ENCODE measurements around the gene KCNE3. TPM values are rescaled to one million over a fixed set of nuclear protein-coding genes. Genes with fewer than 3 reads are reported as not detected.

The KCNE3 gene
- total RNA-seq, 2 donors from 2014 or later, result 31.9 to 41.2 TPM

GRCh38 chr11:74470526-74470925 is 3.2 kb upstream of the KCNE3 start:
- H3K9me3 ChIP-seq, result no peaks in the 10 kb centered on the region
- H3K36me3 ChIP-seq, result no peaks in the 10 kb centered on the region
- intact Hi-C loops (cut with DNase I), result no loop called here
- H3K4me3 ChIP-seq, result no peak overlapping the region
- no peak for TF ChIP-seq CTCF (IDR thresholded peaks at IDR 0.05)
- no peaks in the 10 kb centered on the region for H3K27me3 ChIP-seq
- H3K4me1 ChIP-seq, result no peaks in the 10 kb centered on the region
- no peak for DNase-seq
- H3K9ac ChIP-seq (ENCODE audit: low read depth in 2 of 2, low read length in 2 of 2), result no peak overlapping the region
- no peak overlapping the region for H3K27ac ChIP-seq

- no peaks in the 10 kb centered on the region for H3K9me3 ChIP-seq
- H3K27me3 ChIP-seq, result no peaks in the 10 kb centered on the region
- DNase-seq, result no peak
- no peak overlapping the region for H3K27ac ChIP-seq
- H3K9ac ChIP-seq (ENCODE audit: low read depth in 2 of 2, low read length in 2 of 2), result no peak overlapping the region
- H3K36me3 ChIP-seq, result no peaks in the 10 kb centered on the region
- intact Hi-C loops (cut with DNase I), result no loop called here
- no peak overlapping the region for H3K4me3 ChIP-seq
- TF ChIP-seq CTCF (IDR thresholded peaks at IDR 0.05), result no peak
- no peaks in the 10 kb centered on the region for H3K4me1 ChIP-seq
Measured at GRCh38 chr11:74468936-74469335, 1.6 kb upstream of the KCNE3 start.

GRCh38 chr11:74468521-74468920 is 1.2 kb upstream of the KCNE3 start:
- Histone ChIP-seq H3K27ac (no peak overlapping the region), H3K9ac (ENCODE audit: low read depth in 2 of 2, low read length in 2 of 2) (no peak overlapping the region), H3K4me1 (no peaks in the 10 kb centered on the region), H3K36me3 (no peaks in the 10 kb centered on the region), H3K27me3 (no peaks in the 10 kb centered on the region), H3K4me3 (no peak overlapping the region), H3K9me3 (no peaks in the 10 kb centered on the region)
- no peak for TF ChIP-seq CTCF (IDR thresholded peaks at IDR 0.05)
- no peak for DNase-seq
- intact Hi-C loops (cut with DNase I), result no loop called here

GRCh38 chr11:74468058-74468457 is 709 bp upstream of the KCNE3 start:
- no peak overlapping the region for H3K4me3 ChIP-seq
- intact Hi-C loops (cut with DNase I), result no loop called here

GRCh38 chr11:74465291-74465708 is 2.0 kb downstream of the KCNE3 start:
- no peak overlapping the region for H3K4me3 ChIP-seq
- H3K36me3 ChIP-seq, result no peaks in the 10 kb centered on the region
- no peaks in the 10 kb centered on the region for H3K27me3 ChIP-seq
- DNase-seq, result peak; percentile 88
- H3K27ac ChIP-seq, result peak overlapping the region; percentile 71
- intact Hi-C loops (cut with DNase I), result no loop called here
- no peak for TF ChIP-seq CTCF (IDR thresholded peaks at IDR 0.05)
- no peaks in the 10 kb centered on the region for H3K9me3 ChIP-seq
- no peaks in the 10 kb centered on the region for H3K4me1 ChIP-seq
- H3K9ac ChIP-seq (ENCODE audit: low read depth in 2 of 2, low read length in 2 of 2), result peak overlapping the region in 1 of 2 donors; percentile 68

More at GRCh38 chr11:74468058-74468457, 709 bp upstream of the KCNE3 start:
- no peak for DNase-seq
- TF ChIP-seq CTCF (IDR thresholded peaks at IDR 0.05), result no peak
- Histone ChIP-seq H3K36me3 (no peaks in the 10 kb centered on the region), H3K27me3 (no peaks in the 10 kb centered on the region), H3K9me3 (no peaks in the 10 kb centered on the region), H3K27ac (peak overlapping the region; percentile 71), H3K9ac (ENCODE audit: low read depth in 2 of 2, low read length in 2 of 2) (peak overlapping the region in 1 of 2 donors; percentile 68), H3K4me1 (no peaks in the 10 kb centered on the region)
